Neural cell (in vitro differentiated cells): ENCODE data around the gene DERA.

Source experiments
- CTCF ChIP-seq: fragments of 450-650 bp; IDR thresholded peaks from 2 replicates; pipeline ENCODE4 v1.5.1; 2014; ENCODE audit warnings: antibody characterized with exemption, mild to moderate bottlenecking, moderate library complexity; ENCODE audit not compliant: poor library complexity, severe bottlenecking
- EP300 ChIP-seq: fragments of 450-650 bp; conservative IDR thresholded peaks from 2 replicates; pipeline ENCODE4 v1.6.1; 2014; ENCODE audit warnings: antibody characterized with exemption, mild to moderate bottlenecking, moderate library complexity; ENCODE audit not compliant: poor library complexity, severe bottlenecking
- EZH2 ChIP-seq: fragments of 200-600, 300-800 bp; shearing (Covaris generic), sonication (generic); IDR thresholded peaks from 2 replicates; pipeline ENCODE4 v1.6.1; 2014; ENCODE audit warnings: antibody characterized with exemption, low read length, borderline replicate concordance, mild to moderate bottlenecking; ENCODE audit not compliant: insufficient read depth, poor library complexity, severe bottlenecking
- MXI1 ChIP-seq: fragments of 450-650 bp; conservative IDR thresholded peaks from 2 replicates; pipeline ENCODE4 v1.6.1; 2014; ENCODE audit warnings: antibody characterized with exemption, mild to moderate bottlenecking; ENCODE audit not compliant: poor library complexity, severe bottlenecking
- POLR2AphosphoS5 ChIP-seq: IDR thresholded peaks from 2 replicates; pipeline ENCODE4 v1.6.1; 2012
- RAD21 ChIP-seq: fragments of 450-650 bp; conservative IDR thresholded peaks from 2 replicates; pipeline ENCODE4 v1.6.1; 2014; ENCODE audit warnings: antibody characterized with exemption, mild to moderate bottlenecking, moderate library complexity
- REST ChIP-seq: IDR thresholded peaks from 2 replicates; pipeline ENCODE4 v1.6.1; 2012; ENCODE audit warnings: borderline replicate concordance
- SMC3 ChIP-seq: fragments of 450-650 bp; conservative IDR thresholded peaks from 2 replicates; pipeline ENCODE4 v1.6.1; 2014; ENCODE audit warnings: antibody characterized with exemption, mild to moderate bottlenecking, moderate library complexity; ENCODE audit not compliant: poor library complexity
- TAF1 ChIP-seq: IDR thresholded peaks from 2 replicates; pipeline ENCODE4 v1.6.1; 2012; ENCODE audit warnings: low read depth

- TF ChIP-seq CTCF = no peak
- TF ChIP-seq EZH2 = no peak
- TF ChIP-seq MXI1 = no peak
- no peak for TF ChIP-seq POLR2AphosphoS5
- no peak for TF ChIP-seq REST
- TF ChIP-seq EP300 = no peak
- TF ChIP-seq TAF1 = no peak
- no peak for TF ChIP-seq RAD21
- TF ChIP-seq SMC3 = no peak
Observed at GRCh38 chr12:15918066-15918465, 6.9 kb downstream of the DERA start.
